WTC11 (cell line): ENCODE data around the gene TNNC2. TPM values are rescaled to one million over a fixed set of nuclear protein-coding genes. Genes with fewer than 3 reads are reported as not detected.

ENCODE experiments used
- ATAC-seq: fragments of 200-7000 bp; cut with Tn5 transposase; 2 replicates; pipeline ENCODE4 v1.10.0; 2021; ENCODE audit warnings: mild to moderate bottlenecking, moderate library complexity
- CTCF ChIA-PET: fragments of 300-600 bp; sonication (Branson Sonifier 250); formaldehyde crosslinking; loops from one replicate; lab custom pipeline; 2021; ENCODE audit warnings: antibody characterized with exemption; lab: Charles Lee
- POLR2A ChIA-PET: fragments of 350-600 bp; sonication (Branson Sonifier 250); formaldehyde crosslinking; loops from one replicate; lab custom pipeline; 2021; ENCODE audit warnings: antibody characterized with exemption; lab: Charles Lee
- DNase-seq: peaks from one replicate; pipeline ENCODE4 v3.0.0; 2021; ENCODE audit warnings: low spot score
- H3K27ac Mint-ChIP-seq: 2 replicates; pipeline ENCODE4 v1.8.0; 2021; ENCODE audit warnings: mixed read lengths
- H3K27me3 Mint-ChIP-seq: 2 replicates; pipeline ENCODE4 v1.8.0; 2021; ENCODE audit warnings: low read depth, mild to moderate bottlenecking, moderate library complexity, mixed read lengths
- H3K36me3 Mint-ChIP-seq: 2 replicates; pipeline ENCODE4 v1.8.0; 2021; ENCODE audit warnings: mixed read lengths
- H3K4me1 Mint-ChIP-seq: 2 replicates; pipeline ENCODE4 v1.8.0; 2022; ENCODE audit warnings: mixed read lengths
- H3K4me3 Mint-ChIP-seq: 2 replicates; pipeline ENCODE4 v1.8.0; 2021; ENCODE audit warnings: mild to moderate bottlenecking, moderate library complexity, mixed read lengths
- H3K9me3 Mint-ChIP-seq: 2 replicates; pipeline ENCODE4 v1.8.0; 2021; ENCODE audit warnings: mixed read lengths
- ATF1 ChIP-seq: sonication (generic); formaldehyde crosslinking; IDR thresholded peaks from 2 replicates; pipeline ENCODE4 v1.8.1; 2023; ENCODE audit warnings: mild to moderate bottlenecking, moderate library complexity, missing genetic modification reagents
- ATF3 ChIP-seq: sonication (generic); formaldehyde crosslinking; conservative IDR thresholded peaks from 2 replicates; pipeline ENCODE4 v1.8.1; 2022; ENCODE audit warnings: mild to moderate bottlenecking, missing genetic modification reagents
- CREB1 ChIP-seq: sonication (generic); formaldehyde crosslinking; IDR thresholded peaks from 2 replicates; pipeline ENCODE4 v1.8.0; 2023; ENCODE audit warnings: mild to moderate bottlenecking, missing genetic modification reagents
- CTCF ChIP-seq: fragments of 200-600 bp; IDR thresholded peaks from 2 replicates; pipeline ENCODE4 v1.8.0; 2022; ENCODE audit warnings: antibody characterized with exemption
- E2F5 ChIP-seq: sonication (generic); formaldehyde crosslinking; IDR thresholded peaks from 2 replicates; pipeline ENCODE4 v1.8.1; 2022; ENCODE audit warnings: mild to moderate bottlenecking, moderate library complexity, missing genetic modification reagents
- ELF4 ChIP-seq: sonication (generic); formaldehyde crosslinking; IDR thresholded peaks from 2 replicates; pipeline ENCODE4 v1.8.1; 2022; ENCODE audit warnings: low read depth, mild to moderate bottlenecking, moderate library complexity, missing genetic modification reagents
- GABPB1 ChIP-seq: sonication (generic); formaldehyde crosslinking; IDR thresholded peaks from 2 replicates; pipeline ENCODE4 v1.8.1; 2023; ENCODE audit warnings: mild to moderate bottlenecking, missing genetic modification reagents
- MLX ChIP-seq: sonication (generic); formaldehyde crosslinking; IDR thresholded peaks from 2 replicates; pipeline ENCODE4 v1.8.1; 2023; ENCODE audit warnings: mild to moderate bottlenecking, missing genetic modification reagents, moderate library complexity
- NFATC4 ChIP-seq: fragments of 250-450 bp; sonication (Bioruptor Pico); IDR thresholded peaks from 2 replicates; pipeline ENCODE4 v1.9.0; 2021; ENCODE audit warnings: mild to moderate bottlenecking
- NFYB ChIP-seq: sonication (generic); formaldehyde crosslinking; conservative IDR thresholded peaks from 2 replicates; pipeline ENCODE4 v1.8.0; 2022; ENCODE audit warnings: low read depth, missing genetic modification reagents
- PRRX2 ChIP-seq: fragments of 250-450 bp; sonication (Bioruptor Pico); IDR thresholded peaks from 2 replicates; pipeline ENCODE4 v1.8.0; 2021; ENCODE audit warnings: mild to moderate bottlenecking
- TCF7 ChIP-seq: sonication (generic); formaldehyde crosslinking; IDR thresholded peaks from 2 replicates; pipeline ENCODE4 v1.8.0; 2022; ENCODE audit warnings: mild to moderate bottlenecking, low read depth, missing genetic modification reagents, moderate library complexity
- ZNF263 ChIP-seq: sonication (generic); formaldehyde crosslinking; IDR thresholded peaks from 2 replicates; pipeline ENCODE4 v1.8.1; 2022; ENCODE audit warnings: low read depth, mild to moderate bottlenecking, moderate library complexity, missing genetic modification reagents
- total RNA-seq: library from RNA; stranded (reverse); gene quantifications from 3 replicates; pipeline ENCODE4 v1.2.3, GENCODE V29; 2021
- TF ChIP-seq, protein P1 (sequence below): fragments of 250-450 bp; sonication (Bioruptor Pico); IDR thresholded peaks from 2 replicates; pipeline ENCODE4 v1.8.0; 2021; ENCODE audit warnings: mild to moderate bottlenecking
- TF ChIP-seq, protein P2 (sequence below): sonication (generic); formaldehyde crosslinking; IDR thresholded peaks from 2 replicates; pipeline ENCODE4 v1.8.1; 2022; ENCODE audit warnings: low read depth, missing genetic modification reagents, borderline replicate concordance
- TF ChIP-seq, protein P3 (sequence below): sonication (generic); formaldehyde crosslinking; IDR thresholded peaks from 2 replicates; pipeline ENCODE4 v1.8.0; 2022; ENCODE audit warnings: missing genetic modification reagents

The TNNC2 gene
- total RNA-seq, 1 experiment from 2014 or later, result 3.0 TPM

GRCh38 chr20:45867819-45868176 lies 40.7 kb upstream of the TNNC2 start:
- no peak for ATAC-seq
- POLR2A ChIA-PET, result no interaction called here

GRCh38 chr20:45867136-45867818 lies 40.2 kb upstream of the TNNC2 start:
- Mint-ChIP-seq H3K4me3 (no peak overlapping the region), H3K36me3 (no peaks in the 10 kb centered on the region), H3K27me3 (no peaks in the 10 kb centered on the region), H3K27ac (no peak overlapping the region), H3K4me1 (no peaks in the 10 kb centered on the region), H3K9me3 (no peaks in the 10 kb centered on the region)
- ATAC-seq (no peak), DNase-seq (no peak)
- ChIA-PET POLR2A (no interaction called here), CTCF (interaction anchor here (1.7 kb wide), 1 partner anchor 23 kb away, joined by 4 read pairs; no protein-coding TSS in a partner anchor)
- TF ChIP-seq ELF4 (CRISPR knock-in tag), result no peak
- TF ChIP-seq MLX (CRISPR knock-in tag), result no peak
- no peak for TF ChIP-seq TCF7 (CRISPR knock-in tag)
- no peak for TF ChIP-seq E2F5 (CRISPR knock-in tag)
- no peak for TF ChIP-seq CTCF
- TF ChIP-seq ATF1 (CRISPR knock-in tag), result no peak
- TF ChIP-seq, protein P1, sequence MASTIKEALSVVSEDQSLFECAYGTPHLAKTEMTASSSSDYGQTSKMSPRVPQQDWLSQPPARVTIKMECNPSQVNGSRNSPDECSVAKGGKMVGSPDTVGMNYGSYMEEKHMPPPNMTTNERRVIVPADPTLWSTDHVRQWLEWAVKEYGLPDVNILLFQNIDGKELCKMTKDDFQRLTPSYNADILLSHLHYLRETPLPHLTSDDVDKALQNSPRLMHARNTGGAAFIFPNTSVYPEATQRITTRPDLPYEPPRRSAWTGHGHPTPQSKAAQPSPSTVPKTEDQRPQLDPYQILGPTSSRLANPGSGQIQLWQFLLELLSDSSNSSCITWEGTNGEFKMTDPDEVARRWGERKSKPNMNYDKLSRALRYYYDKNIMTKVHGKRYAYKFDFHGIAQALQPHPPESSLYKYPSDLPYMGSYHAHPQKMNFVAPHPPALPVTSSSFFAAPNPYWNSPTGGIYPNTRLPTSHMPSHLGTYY (CRISPR knock-in tag), result no peak
- TF ChIP-seq PRRX2 (CRISPR knock-in tag), result no peak
- TF ChIP-seq, protein P2, sequence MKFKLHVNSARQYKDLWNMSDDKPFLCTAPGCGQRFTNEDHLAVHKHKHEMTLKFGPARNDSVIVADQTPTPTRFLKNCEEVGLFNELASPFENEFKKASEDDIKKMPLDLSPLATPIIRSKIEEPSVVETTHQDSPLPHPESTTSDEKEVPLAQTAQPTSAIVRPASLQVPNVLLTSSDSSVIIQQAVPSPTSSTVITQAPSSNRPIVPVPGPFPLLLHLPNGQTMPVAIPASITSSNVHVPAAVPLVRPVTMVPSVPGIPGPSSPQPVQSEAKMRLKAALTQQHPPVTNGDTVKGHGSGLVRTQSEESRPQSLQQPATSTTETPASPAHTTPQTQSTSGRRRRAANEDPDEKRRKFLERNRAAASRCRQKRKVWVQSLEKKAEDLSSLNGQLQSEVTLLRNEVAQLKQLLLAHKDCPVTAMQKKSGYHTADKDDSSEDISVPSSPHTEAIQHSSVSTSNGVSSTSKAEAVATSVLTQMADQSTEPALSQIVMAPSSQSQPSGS (CRISPR knock-in tag), result no peak
- TF ChIP-seq, protein P3, sequence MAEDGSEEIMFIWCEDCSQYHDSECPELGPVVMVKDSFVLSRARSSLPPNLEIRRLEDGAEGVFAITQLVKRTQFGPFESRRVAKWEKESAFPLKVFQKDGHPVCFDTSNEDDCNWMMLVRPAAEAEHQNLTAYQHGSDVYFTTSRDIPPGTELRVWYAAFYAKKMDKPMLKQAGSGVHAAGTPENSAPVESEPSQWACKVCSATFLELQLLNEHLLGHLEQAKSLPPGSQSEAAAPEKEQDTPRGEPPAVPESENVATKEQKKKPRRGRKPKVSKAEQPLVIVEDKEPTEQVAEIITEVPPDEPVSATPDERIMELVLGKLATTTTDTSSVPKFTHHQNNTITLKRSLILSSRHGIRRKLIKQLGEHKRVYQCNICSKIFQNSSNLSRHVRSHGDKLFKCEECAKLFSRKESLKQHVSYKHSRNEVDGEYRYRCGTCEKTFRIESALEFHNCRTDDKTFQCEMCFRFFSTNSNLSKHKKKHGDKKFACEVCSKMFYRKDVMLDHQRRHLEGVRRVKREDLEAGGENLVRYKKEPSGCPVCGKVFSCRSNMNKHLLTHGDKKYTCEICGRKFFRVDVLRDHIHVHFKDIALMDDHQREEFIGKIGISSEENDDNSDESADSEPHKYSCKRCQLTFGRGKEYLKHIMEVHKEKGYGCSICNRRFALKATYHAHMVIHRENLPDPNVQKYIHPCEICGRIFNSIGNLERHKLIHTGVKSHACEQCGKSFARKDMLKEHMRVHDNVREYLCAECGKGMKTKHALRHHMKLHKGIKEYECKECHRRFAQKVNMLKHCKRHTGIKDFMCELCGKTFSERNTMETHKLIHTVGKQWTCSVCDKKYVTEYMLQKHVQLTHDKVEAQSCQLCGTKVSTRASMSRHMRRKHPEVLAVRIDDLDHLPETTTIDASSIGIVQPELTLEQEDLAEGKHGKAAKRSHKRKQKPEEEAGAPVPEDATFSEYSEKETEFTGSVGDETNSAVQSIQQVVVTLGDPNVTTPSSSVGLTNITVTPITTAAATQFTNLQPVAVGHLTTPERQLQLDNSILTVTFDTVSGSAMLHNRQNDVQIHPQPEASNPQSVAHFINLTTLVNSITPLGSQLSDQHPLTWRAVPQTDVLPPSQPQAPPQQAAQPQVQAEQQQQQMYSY (CRISPR knock-in tag), result no peak
- no peak for TF ChIP-seq ATF3 (CRISPR knock-in tag)
- no peak for TF ChIP-seq ZNF263 (CRISPR knock-in tag)
- TF ChIP-seq GABPB1 (CRISPR knock-in tag), result no peak
- TF ChIP-seq NFATC4 (CRISPR knock-in tag), result no peak
- TF ChIP-seq CREB1 (CRISPR knock-in tag), result no peak
- no peak for TF ChIP-seq NFYB (CRISPR knock-in tag)
- TF ChIP-seq, all 79 proteins: peak for 0

More at GRCh38 chr20:45867819-45868176, 40.7 kb upstream of the TNNC2 start:
- H3K9me3 Mint-ChIP-seq, result no peaks in the 10 kb centered on the region
- CTCF ChIA-PET, result interaction anchor here (1.7 kb wide), 1 partner anchor 22 kb away, joined by 4 read pairs; no protein-coding TSS in a partner anchor
- no peak overlapping the region for H3K27ac Mint-ChIP-seq
- no peaks in the 10 kb centered on the region for H3K36me3 Mint-ChIP-seq
- TF ChIP-seq, protein P1 (CRISPR knock-in tag), result no peak
- TF ChIP-seq, all 79 proteins: peak for 0
- no peaks in the 10 kb centered on the region for H3K27me3 Mint-ChIP-seq
- no peak for DNase-seq
- no peak overlapping the region for H3K4me3 Mint-ChIP-seq
- no peaks in the 10 kb centered on the region for H3K4me1 Mint-ChIP-seq
